B cell (primary cell): ENCODE measurements around the gene UBA5.

Source experiments
- CTCF ChIP-seq: fragments of 200-600 bp; IDR thresholded peaks from one replicate; pipeline ENCODE4 v1.8.0; 2022; ENCODE audit warnings: antibody characterized with exemption, mild to moderate bottlenecking
- EZH2 ChIP-seq: IDR thresholded peaks from 2 replicates; pipeline ENCODE4 v1.6.1; 2012; ENCODE audit warnings: borderline replicate concordance, low read depth, mild to moderate bottlenecking, moderate library complexity, low read length; ENCODE audit not compliant: insufficient read depth, poor library complexity, severe bottlenecking

- no peak for TF ChIP-seq CTCF
- TF ChIP-seq EZH2, result no peak
These were observed at the start of gene UBA5 for GRCh38 chr3:132660052-132660810.
